WERI-Rb-1 (cell line): ENCODE data around the gene SH3TC2.

ENCODE experiments used
- DNase-seq: peaks from one replicate; pipeline ENCODE4 v3.0.0-alpha.2; 2020
- H3K27ac ChIP-seq: fragments of 250-450 bp; sonication (Bioruptor Pico); 2 replicates; pipeline ENCODE4 v1.5.1; 2020; ENCODE audit warnings: mild to moderate bottlenecking, moderate library complexity
- H3K27me3 ChIP-seq: fragments of 250-450 bp; sonication (Bioruptor Pico); 2 replicates; pipeline ENCODE4 v1.5.1; 2021; ENCODE audit warnings: mild to moderate bottlenecking, low read depth, moderate library complexity; ENCODE audit not compliant: insufficient read depth, severe bottlenecking
- H3K36me3 ChIP-seq: fragments of 250-450 bp; sonication (Bioruptor Pico); 2 replicates; pipeline ENCODE4 v1.5.1; 2020; ENCODE audit warnings: mild to moderate bottlenecking, moderate library complexity
- H3K4me3 ChIP-seq: 2 replicates; pipeline ENCODE4 v1.5.1; 2011; ENCODE audit warnings: low read depth, mild to moderate bottlenecking, control low read depth, low read length
- H3K9me3 ChIP-seq: fragments of 250-450 bp; sonication (Bioruptor Pico); 2 replicates; pipeline ENCODE4 v1.5.1; 2021; ENCODE audit warnings: mild to moderate bottlenecking, moderate library complexity; ENCODE audit not compliant: severe bottlenecking
- CTCF ChIP-seq: IDR thresholded peaks from 2 replicates; pipeline ENCODE4 v1.5.1; 2011; ENCODE audit warnings: low read depth, mild to moderate bottlenecking, control low read depth, inconsistent platforms, low read length

Gene SH3TC2

GRCh38 chr5:149027636-149028035 is 35.2 kb downstream of the SH3TC2 start:
- Histone ChIP-seq H3K36me3 (no peaks in the 10 kb centered on the region), H3K27me3 (peaks cover 40% of the 10 kb centered on the region), H3K27ac (no peak overlapping the region), H3K9me3 (no peaks in the 10 kb centered on the region), H3K4me3 (no peak overlapping the region)
- no peak for TF ChIP-seq CTCF
- DNase-seq = no peak

- no peak for DNase-seq
- TF ChIP-seq CTCF = no peak
- no peaks in the 10 kb centered on the region for H3K36me3 ChIP-seq
- H3K4me3 ChIP-seq = no peak overlapping the region
- H3K9me3 ChIP-seq = no peaks in the 10 kb centered on the region
- H3K27me3 ChIP-seq = peaks cover 35% of the 10 kb centered on the region
- no peak overlapping the region for H3K27ac ChIP-seq
Observed at GRCh38 chr5:149024943-149025342, 37.9 kb downstream of the SH3TC2 start.

GRCh38 chr5:149024477-149024876 is 38.4 kb downstream of the SH3TC2 start:
- DNase-seq = no peak
- Histone ChIP-seq H3K4me3 (no peak overlapping the region), H3K27ac (no peak overlapping the region), H3K27me3 (peaks cover 35% of the 10 kb centered on the region), H3K9me3 (no peaks in the 10 kb centered on the region), H3K36me3 (no peaks in the 10 kb centered on the region)
- TF ChIP-seq CTCF = no peak

- H3K27ac ChIP-seq = no peak overlapping the region
- no peaks in the 10 kb centered on the region for H3K36me3 ChIP-seq
- no peaks in the 10 kb centered on the region for H3K9me3 ChIP-seq
- no peak for TF ChIP-seq CTCF
- H3K27me3 ChIP-seq = peaks cover 34% of the 10 kb centered on the region
- no peak overlapping the region for H3K4me3 ChIP-seq
- DNase-seq = no peak
Observed at GRCh38 chr5:149022200-149022599, 40.7 kb downstream of the SH3TC2 start.

GRCh38 chr5:149019679-149020078 is 43.2 kb downstream of the SH3TC2 start:
- TF ChIP-seq CTCF = no peak
- H3K9me3 ChIP-seq = no peaks in the 10 kb centered on the region

GRCh38 chr5:149018909-149019443 is 43.9 kb downstream of the SH3TC2 start:
- H3K27ac ChIP-seq = no peak overlapping the region
- DNase-seq = no peak
- TF ChIP-seq CTCF = no peak
- H3K36me3 ChIP-seq = no peaks in the 10 kb centered on the region
- no peak overlapping the region for H3K4me3 ChIP-seq
- peaks cover 32% of the 10 kb centered on the region for H3K27me3 ChIP-seq
- no peaks in the 10 kb centered on the region for H3K9me3 ChIP-seq

More at GRCh38 chr5:149019679-149020078, 43.2 kb downstream of the SH3TC2 start:
- DNase-seq = no peak
- Histone ChIP-seq H3K27me3 (peaks cover 32% of the 10 kb centered on the region), H3K4me3 (no peak overlapping the region), H3K36me3 (no peaks in the 10 kb centered on the region), H3K27ac (no peak overlapping the region)
